HEK293 (cell line): ENCODE data around the gene FERMT3.
"Not testable (repeated sequence)": the region's sequence is repeated elsewhere in the genome, so short reads cannot be mapped to it uniquely, and the experiment has no call there.

Experiments
- KLF16 ChIP-seq: fragments of 450-650 bp; formaldehyde crosslinking; IDR thresholded peaks from 2 replicates; pipeline ENCODE4 v1.5.1; 2017; ENCODE audit warnings: missing biosample characterization, missing genetic modification characterization
- SCRT1 ChIP-seq: fragments of 450-650 bp; formaldehyde crosslinking; IDR thresholded peaks from 2 replicates; pipeline ENCODE4 v1.5.1; 2016; ENCODE audit warnings: missing biosample characterization, missing genetic modification characterization, borderline replicate concordance
- ZNF146 ChIP-seq: fragments of 450-650 bp; formaldehyde crosslinking; IDR thresholded peaks from 2 replicates; pipeline ENCODE4 v1.5.1; 2016; ENCODE audit warnings: missing biosample characterization, missing genetic modification characterization
- ZNF514 ChIP-seq: fragments of 450-650 bp; formaldehyde crosslinking; IDR thresholded peaks from 2 replicates; pipeline ENCODE4 v1.5.1; 2016; ENCODE audit warnings: missing biosample characterization, missing genetic modification characterization
- ZNF544 ChIP-seq: fragments of 450-650 bp; formaldehyde crosslinking; IDR thresholded peaks from 2 replicates; pipeline ENCODE4 v1.5.0; 2017; ENCODE audit warnings: missing biosample characterization, missing genetic modification characterization
- ZNF677 ChIP-seq: fragments of 450-650 bp; IDR thresholded peaks from 2 replicates; pipeline ENCODE4 v1.5.0; 2018; ENCODE audit warnings: missing biosample characterization, mild to moderate bottlenecking, missing genetic modification characterization, moderate library complexity
- ZNF707 ChIP-seq: fragments of 450-650 bp; formaldehyde crosslinking; IDR thresholded peaks from 2 replicates; pipeline ENCODE4 v1.5.1; 2016; ENCODE audit warnings: missing biosample characterization, missing genetic modification characterization
- TF ChIP-seq, protein P1 (sequence below): fragments of 450-650 bp; formaldehyde crosslinking; IDR thresholded peaks from 2 replicates; pipeline ENCODE4 v1.5.1; 2016; ENCODE audit warnings: missing biosample characterization, missing genetic modification characterization
- TF ChIP-seq, protein P2 (sequence below): fragments of 450-650 bp; IDR thresholded peaks from 2 replicates; pipeline ENCODE4 v1.5.1; 2018; ENCODE audit warnings: missing biosample characterization, missing genetic modification characterization
- TF ChIP-seq, protein P3 (sequence below): fragments of 450-650 bp; formaldehyde crosslinking; IDR thresholded peaks from 2 replicates; pipeline ENCODE4; 2016; ENCODE audit warnings: missing biosample characterization, missing genetic modification characterization
- TF ChIP-seq, protein P4 (sequence below): fragments of 450-650 bp; formaldehyde crosslinking; IDR thresholded peaks from 2 replicates; pipeline ENCODE4 v1.5.1; 2017; ENCODE audit warnings: missing biosample characterization, missing genetic modification characterization
- TF ChIP-seq, protein P5 (sequence below): fragments of 450-650 bp; formaldehyde crosslinking; conservative IDR thresholded peaks from 2 replicates; pipeline ENCODE4 v1.5.1; 2016; ENCODE audit warnings: low read depth, missing biosample characterization, missing genetic modification characterization

DNA sequence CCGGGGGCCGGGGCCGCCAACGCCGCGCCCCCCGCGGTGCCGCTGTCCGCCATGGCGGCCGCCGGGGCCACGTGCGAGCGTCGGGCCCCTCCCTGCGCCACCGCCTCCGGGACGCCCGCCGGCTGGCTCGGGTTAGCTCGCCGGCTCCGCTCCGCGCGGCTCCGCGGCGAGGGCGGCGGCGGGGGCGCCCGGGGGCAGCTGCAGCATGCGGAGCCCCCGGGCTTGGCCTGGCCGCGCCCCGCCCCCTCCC lies 40.0 kb downstream of the FERMT3 start:
- TF ChIP-seq, protein P1, sequence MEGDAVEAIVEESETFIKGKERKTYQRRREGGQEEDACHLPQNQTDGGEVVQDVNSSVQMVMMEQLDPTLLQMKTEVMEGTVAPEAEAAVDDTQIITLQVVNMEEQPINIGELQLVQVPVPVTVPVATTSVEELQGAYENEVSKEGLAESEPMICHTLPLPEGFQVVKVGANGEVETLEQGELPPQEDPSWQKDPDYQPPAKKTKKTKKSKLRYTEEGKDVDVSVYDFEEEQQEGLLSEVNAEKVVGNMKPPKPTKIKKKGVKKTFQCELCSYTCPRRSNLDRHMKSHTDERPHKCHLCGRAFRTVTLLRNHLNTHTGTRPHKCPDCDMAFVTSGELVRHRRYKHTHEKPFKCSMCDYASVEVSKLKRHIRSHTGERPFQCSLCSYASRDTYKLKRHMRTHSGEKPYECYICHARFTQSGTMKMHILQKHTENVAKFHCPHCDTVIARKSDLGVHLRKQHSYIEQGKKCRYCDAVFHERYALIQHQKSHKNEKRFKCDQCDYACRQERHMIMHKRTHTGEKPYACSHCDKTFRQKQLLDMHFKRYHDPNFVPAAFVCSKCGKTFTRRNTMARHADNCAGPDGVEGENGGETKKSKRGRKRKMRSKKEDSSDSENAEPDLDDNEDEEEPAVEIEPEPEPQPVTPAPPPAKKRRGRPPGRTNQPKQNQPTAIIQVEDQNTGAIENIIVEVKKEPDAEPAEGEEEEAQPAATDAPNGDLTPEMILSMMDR (tag by site-specific recombination), result not testable (repeated sequence)
- TF ChIP-seq, protein P2, sequence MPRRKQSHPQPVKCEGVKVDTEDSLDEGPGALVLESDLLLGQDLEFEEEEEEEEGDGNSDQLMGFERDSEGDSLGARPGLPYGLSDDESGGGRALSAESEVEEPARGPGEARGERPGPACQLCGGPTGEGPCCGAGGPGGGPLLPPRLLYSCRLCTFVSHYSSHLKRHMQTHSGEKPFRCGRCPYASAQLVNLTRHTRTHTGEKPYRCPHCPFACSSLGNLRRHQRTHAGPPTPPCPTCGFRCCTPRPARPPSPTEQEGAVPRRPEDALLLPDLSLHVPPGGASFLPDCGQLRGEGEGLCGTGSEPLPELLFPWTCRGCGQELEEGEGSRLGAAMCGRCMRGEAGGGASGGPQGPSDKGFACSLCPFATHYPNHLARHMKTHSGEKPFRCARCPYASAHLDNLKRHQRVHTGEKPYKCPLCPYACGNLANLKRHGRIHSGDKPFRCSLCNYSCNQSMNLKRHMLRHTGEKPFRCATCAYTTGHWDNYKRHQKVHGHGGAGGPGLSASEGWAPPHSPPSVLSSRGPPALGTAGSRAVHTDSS (tag by site-specific recombination), result not testable (repeated sequence)
- TF ChIP-seq ZNF514 (tag by site-specific recombination); KLF16; ZNF707 (tag by site-specific recombination); ZNF146; ZNF544; ZNF677 (tag by site-specific recombination); SCRT1 (tag by site-specific recombination): not testable (repeated sequence)
- TF ChIP-seq, protein P3, sequence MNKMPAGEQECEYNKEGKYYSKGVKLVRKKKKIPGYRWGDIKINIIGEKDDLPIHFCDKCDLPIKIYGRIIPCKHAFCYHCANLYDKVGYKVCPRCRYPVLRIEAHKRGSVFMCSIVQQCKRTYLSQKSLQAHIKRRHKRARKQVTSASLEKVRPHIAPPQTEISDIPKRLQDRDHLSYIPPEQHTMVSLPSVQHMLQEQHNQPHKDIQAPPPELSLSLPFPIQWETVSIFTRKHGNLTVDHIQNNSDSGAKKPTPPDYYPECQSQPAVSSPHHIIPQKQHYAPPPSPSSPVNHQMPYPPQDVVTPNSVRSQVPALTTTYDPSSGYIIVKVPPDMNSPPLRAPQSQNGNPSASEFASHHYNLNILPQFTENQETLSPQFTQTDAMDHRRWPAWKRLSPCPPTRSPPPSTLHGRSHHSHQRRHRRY, result not testable (repeated sequence)
- TF ChIP-seq, protein P4, sequence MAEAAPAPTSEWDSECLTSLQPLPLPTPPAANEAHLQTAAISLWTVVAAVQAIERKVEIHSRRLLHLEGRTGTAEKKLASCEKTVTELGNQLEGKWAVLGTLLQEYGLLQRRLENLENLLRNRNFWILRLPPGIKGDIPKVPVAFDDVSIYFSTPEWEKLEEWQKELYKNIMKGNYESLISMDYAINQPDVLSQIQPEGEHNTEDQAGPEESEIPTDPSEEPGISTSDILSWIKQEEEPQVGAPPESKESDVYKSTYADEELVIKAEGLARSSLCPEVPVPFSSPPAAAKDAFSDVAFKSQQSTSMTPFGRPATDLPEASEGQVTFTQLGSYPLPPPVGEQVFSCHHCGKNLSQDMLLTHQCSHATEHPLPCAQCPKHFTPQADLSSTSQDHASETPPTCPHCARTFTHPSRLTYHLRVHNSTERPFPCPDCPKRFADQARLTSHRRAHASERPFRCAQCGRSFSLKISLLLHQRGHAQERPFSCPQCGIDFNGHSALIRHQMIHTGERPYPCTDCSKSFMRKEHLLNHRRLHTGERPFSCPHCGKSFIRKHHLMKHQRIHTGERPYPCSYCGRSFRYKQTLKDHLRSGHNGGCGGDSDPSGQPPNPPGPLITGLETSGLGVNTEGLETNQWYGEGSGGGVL (tag by site-specific recombination), result not testable (repeated sequence)
- TF ChIP-seq, protein P5, sequence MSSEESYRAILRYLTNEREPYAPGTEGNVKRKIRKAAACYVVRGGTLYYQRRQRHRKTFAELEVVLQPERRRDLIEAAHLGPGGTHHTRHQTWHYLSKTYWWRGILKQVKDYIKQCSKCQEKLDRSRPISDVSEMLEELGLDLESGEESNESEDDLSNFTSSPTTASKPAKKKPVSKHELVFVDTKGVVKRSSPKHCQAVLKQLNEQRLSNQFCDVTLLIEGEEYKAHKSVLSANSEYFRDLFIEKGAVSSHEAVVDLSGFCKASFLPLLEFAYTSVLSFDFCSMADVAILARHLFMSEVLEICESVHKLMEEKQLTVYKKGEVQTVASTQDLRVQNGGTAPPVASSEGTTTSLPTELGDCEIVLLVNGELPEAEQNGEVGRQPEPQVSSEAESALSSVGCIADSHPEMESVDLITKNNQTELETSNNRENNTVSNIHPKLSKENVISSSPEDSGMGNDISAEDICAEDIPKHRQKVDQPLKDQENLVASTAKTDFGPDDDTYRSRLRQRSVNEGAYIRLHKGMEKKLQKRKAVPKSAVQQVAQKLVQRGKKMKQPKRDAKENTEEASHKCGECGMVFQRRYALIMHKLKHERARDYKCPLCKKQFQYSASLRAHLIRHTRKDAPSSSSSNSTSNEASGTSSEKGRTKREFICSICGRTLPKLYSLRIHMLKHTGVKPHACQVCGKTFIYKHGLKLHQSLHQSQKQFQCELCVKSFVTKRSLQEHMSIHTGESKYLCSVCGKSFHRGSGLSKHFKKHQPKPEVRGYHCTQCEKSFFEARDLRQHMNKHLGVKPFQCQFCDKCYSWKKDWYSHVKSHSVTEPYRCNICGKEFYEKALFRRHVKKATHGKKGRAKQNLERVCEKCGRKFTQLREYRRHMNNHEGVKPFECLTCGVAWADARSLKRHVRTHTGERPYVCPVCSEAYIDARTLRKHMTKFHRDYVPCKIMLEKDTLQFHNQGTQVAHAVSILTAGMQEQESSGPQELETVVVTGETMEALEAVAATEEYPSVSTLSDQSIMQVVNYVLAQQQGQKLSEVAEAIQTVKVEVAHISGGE (tag by site-specific recombination), result not testable (repeated sequence)
